ENCODE data around the gene PLEKHH3. TPM values are rescaled to one million over a fixed set of nuclear protein-coding genes. Genes with fewer than 3 reads are reported as not detected.

Gene PLEKHH3
- total and polyA plus RNA-seq, 2 experiments from 2014 or later, result 20.5 to 33.7 TPM

GRCh38 chr17:42678951-42679491 is 2.2 kb upstream of the PLEKHH3 start:
- Histone ChIP-seq H3K79me2 (peaks cover 27% of the 10 kb centered on the region), H3K4me2 (peak overlapping the region; percentile 89), H3K9me3 (ENCODE audit: low read depth) (no peaks in the 10 kb centered on the region), H3K9me2 (replicated peaks; ENCODE audit: insufficient read depth) (no peaks in the 10 kb centered on the region), H4K20me1 (ENCODE audit: insufficient read depth, poor library complexity, severe bottlenecking) (peaks cover 16% of the 10 kb centered on the region), H3K4me1 (ENCODE audit: insufficient read depth) (peaks cover 42% of the 10 kb centered on the region), H3K36me3 (replicated peaks; ENCODE audit: insufficient read depth, low read depth) (no peaks in the 10 kb centered on the region), H3K27ac (peak overlapping the region; percentile 98), H2AFZ (peak overlapping the region; percentile 83), H3K27me3 (no peaks in the 10 kb centered on the region), H3K4me3 (no peak overlapping the region)
- WGBS (ENCODE audit: low lambda C conversion rate, missing lambda C conversion rate), result 10% methylated on average over 9 of the region's 18 CpGs
- TF ChIP-seq CTCF (IDR thresholded peaks at IDR 0.05; ENCODE audit: poor library complexity) (peak; percentile 18), EZH2phosphoT487 (IDR thresholded peaks at IDR 0.05; ENCODE audit: low read depth, severe bottlenecking, unreplicated experiment) (no peak)
- DNase-seq (ENCODE audit: low spot score), result peak; percentile 76

GRCh38 chr17:42677921-42678781 is 1.4 kb upstream of the PLEKHH3 start:
- H4K20me1 ChIP-seq (ENCODE audit: insufficient read depth, poor library complexity, severe bottlenecking), result peaks cover 16% of the 10 kb centered on the region
- peaks cover 46% of the 10 kb centered on the region for H3K4me1 ChIP-seq (ENCODE audit: insufficient read depth)

GRCh38 chr17:42677012-42677857 is 441 bp upstream of the PLEKHH3 start:
- Histone ChIP-seq H4K20me1 (ENCODE audit: insufficient read depth, poor library complexity, severe bottlenecking) (peaks cover 20% of the 10 kb centered on the region), H3K27me3 (no peaks in the 10 kb centered on the region), H3K27ac (peak overlapping the region; percentile 98), H3K9me3 (ENCODE audit: low read depth) (no peaks in the 10 kb centered on the region), H3K4me1 (ENCODE audit: insufficient read depth) (peaks cover 43% of the 10 kb centered on the region), H3K79me2 (peaks cover 32% of the 10 kb centered on the region), H3K36me3 (replicated peaks; ENCODE audit: insufficient read depth, low read depth) (no peaks in the 10 kb centered on the region), H3K4me3 (no peak overlapping the region), H2AFZ (no peak overlapping the region), H3K9me2 (replicated peaks; ENCODE audit: insufficient read depth) (no peaks in the 10 kb centered on the region), H3K4me2 (peak overlapping the region; percentile 95)
- WGBS (ENCODE audit: low lambda C conversion rate, missing lambda C conversion rate), result 12% methylated on average over 30 of the region's 33 CpGs
- no peak for TF ChIP-seq CTCF (IDR thresholded peaks at IDR 0.05; ENCODE audit: poor library complexity)
- TF ChIP-seq EZH2 (IDR thresholded peaks at IDR 0.05; ENCODE audit: borderline replicate concordance), result no peak
- TF ChIP-seq EZH2phosphoT487 (IDR thresholded peaks at IDR 0.05; ENCODE audit: low read depth, severe bottlenecking, unreplicated experiment), result no peak
- peak; percentile 100 for DNase-seq (ENCODE audit: low spot score)

More at GRCh38 chr17:42677921-42678781, 1.4 kb upstream of the PLEKHH3 start:
- TF ChIP-seq CTCF (IDR thresholded peaks at IDR 0.05; ENCODE audit: poor library complexity), result no peak
- no peak for TF ChIP-seq EZH2phosphoT487 (IDR thresholded peaks at IDR 0.05; ENCODE audit: low read depth, severe bottlenecking, unreplicated experiment)
- TF ChIP-seq EZH2 (IDR thresholded peaks at IDR 0.05; ENCODE audit: borderline replicate concordance), result no peak
- Histone ChIP-seq H3K9me2 (replicated peaks; ENCODE audit: insufficient read depth) (no peaks in the 10 kb centered on the region), H3K27me3 (no peaks in the 10 kb centered on the region), H3K4me3 (peak overlapping the region; percentile 59), H2AFZ (peak overlapping the region; percentile 83), H3K4me2 (peak overlapping the region; percentile 89), H3K79me2 (peaks cover 32% of the 10 kb centered on the region), H3K36me3 (replicated peaks; ENCODE audit: insufficient read depth, low read depth) (no peaks in the 10 kb centered on the region), H3K27ac (peak overlapping the region; percentile 98), H3K9me3 (ENCODE audit: low read depth) (no peaks in the 10 kb centered on the region)
- 3% methylated on average over 43 of the region's 53 CpGs for WGBS (ENCODE audit: low lambda C conversion rate, missing lambda C conversion rate)
- peak; percentile 93 for DNase-seq (ENCODE audit: low spot score)
